Activated effector memory CD4-positive, alpha-beta T cell treated with anti-CD3 and anti-CD28 coated beads, Interleukin-2, amount 50 U/mL, for 16 hours (primary cell): ENCODE measurements around the gene CLIC6.

ENCODE experiments used
- DNase-seq: peaks from one replicate; pipeline ENCODE4 v3.0.0-alpha.2; 2020

CLIC6 gene

GRCh38 chr21:34668803-34669148 is at the start of gene CLIC6:
Gene CLIC6 (plus strand): TSS chr21:34668994. CDS start chr21:34669389, 395 bp downstream.
- DNase-seq = no peak

- no peak for DNase-seq
These were observed 48.7 kb upstream of the CLIC6 start for GRCh38 chr21:34619841-34620665.

DNA sequence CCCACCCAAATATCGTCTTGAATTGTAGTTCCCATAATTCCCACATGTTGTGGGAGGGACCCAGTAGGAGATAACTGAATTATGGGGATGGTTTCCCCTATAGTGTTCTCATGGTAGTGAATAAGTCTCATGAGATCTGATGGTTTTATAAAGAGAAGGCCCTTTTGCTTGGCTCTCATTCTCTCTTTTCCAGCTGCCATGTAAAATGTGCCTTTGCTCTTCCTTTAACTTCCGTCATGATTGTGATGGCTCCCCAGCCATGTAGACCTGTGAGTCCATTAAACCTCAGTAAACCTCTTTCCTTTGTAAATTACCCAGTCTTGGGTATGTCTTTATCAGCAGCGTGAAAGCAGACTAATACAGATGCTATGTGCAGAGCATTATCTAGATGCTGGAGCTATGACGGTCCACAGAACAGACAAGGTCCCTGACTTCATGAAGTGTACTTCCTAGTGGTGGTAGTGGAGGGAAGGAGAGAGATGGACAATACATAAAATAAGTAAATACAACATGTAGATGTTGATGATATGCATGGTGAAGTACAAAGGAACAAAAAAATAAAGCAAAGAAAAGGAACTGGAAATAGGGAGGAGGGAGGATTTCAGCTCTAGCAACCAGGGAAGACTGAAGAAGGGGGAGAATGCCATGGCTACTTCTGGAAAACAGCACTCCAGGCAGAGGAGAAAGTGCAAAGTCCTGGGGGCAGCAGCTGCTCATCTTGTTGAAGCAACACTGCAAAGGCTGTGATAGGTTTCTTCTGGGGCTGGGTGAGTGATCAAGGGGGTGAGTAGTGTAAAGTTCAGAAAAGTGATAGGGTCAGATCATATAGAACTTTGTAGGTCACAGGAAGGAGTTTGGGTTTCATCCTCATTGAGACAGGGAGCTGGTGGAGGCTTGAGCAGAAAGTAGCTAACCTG is 47.1 kb upstream of the CLIC6 start:
- no peak for DNase-seq

DNA sequence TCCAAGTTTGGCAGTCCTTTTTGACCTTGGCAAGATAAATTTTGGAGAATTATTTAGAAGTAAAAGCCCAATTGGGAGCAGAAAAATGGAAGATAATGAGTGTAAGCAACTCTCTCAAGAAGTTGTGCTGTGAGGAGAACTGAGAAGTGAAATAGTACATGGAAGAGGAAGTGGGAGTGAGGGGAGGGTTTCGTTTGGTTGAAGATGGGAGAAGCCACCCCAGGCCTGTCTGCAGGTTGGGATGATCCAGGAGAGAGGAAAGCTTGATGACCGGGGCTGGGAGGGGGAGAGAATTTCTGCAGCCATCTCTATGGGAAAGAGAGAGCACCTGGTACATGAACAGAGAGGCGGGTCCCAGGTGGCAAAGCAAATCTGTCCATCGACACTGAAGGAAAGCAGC is 45.3 kb upstream of the CLIC6 start:
- no peak for DNase-seq

GRCh38 chr21:34625030-34625593 is 43.7 kb upstream of the CLIC6 start:
- no peak for DNase-seq

DNA sequence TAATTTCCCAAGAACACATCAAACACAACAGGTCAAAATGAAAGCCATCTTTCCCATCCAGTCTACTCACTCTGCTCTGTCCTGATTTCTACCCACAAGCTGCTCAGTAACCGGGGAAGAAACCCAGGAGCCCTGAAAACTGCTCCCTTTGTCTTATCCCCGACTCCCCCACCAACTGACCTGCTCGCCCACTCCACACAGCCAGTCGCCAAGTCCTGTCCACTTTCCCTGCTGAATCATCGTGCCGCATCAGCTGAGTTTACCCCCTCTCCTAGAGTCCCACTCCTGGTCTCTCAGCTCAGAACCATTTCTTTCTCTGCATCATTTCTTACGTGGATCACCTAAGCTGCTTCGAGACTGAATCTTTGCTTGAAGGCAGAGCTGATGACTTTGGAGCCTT is 42.7 kb upstream of the CLIC6 start:
- DNase-seq = no peak

GRCh38 chr21:34630536-34631143 is 38.2 kb upstream of the CLIC6 start:
- no peak for DNase-seq

DNA sequence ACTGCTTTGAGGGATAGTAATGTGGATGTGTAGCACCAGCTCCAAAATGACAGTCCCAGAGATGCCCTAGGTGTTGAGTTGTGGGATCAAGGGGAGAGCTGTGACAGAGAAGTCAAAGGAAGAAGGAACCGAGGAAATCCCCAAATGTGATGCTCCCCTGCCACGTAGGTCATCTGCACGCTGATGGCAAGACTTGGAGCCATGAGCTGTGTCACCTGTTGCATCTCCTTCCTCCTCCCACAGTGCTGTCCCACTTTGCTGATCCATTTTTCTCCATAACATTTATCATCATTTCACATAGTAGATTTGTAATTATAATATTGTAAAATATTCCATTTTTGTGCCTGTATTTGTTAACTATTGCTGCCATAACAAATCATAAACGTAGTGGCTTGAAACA is 36.3 kb upstream of the CLIC6 start:
- DNase-seq = no peak

GRCh38 chr21:34635307-34635706 is 33.5 kb upstream of the CLIC6 start:
- no peak for DNase-seq

- no peak for DNase-seq
These were observed 31.8 kb upstream of the CLIC6 start for GRCh38 chr21:34636961-34637360.

DNA sequence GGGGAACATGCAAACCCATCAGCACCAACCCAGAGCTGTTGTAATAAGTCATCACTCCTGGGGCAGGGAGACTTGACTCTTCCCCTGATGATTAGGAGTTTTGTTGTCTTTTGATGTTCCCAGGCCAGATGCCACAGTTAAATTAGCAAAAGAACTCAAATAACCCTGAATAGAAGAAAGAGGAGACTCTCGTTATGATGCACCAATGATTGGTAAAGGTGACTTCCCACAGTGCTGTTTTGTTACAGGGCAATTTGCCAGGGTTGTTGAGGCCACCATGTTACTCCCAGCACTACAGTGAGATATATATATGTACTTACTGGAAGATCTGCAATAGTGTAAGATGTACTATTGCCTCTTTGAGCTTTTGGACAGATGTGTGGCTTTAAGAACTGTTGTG is 29.5 kb upstream of the CLIC6 start:
- DNase-seq = no peak

GRCh38 chr21:34639882-34640788 is 28.7 kb upstream of the CLIC6 start:
- peak; percentile 77 for DNase-seq

DNA sequence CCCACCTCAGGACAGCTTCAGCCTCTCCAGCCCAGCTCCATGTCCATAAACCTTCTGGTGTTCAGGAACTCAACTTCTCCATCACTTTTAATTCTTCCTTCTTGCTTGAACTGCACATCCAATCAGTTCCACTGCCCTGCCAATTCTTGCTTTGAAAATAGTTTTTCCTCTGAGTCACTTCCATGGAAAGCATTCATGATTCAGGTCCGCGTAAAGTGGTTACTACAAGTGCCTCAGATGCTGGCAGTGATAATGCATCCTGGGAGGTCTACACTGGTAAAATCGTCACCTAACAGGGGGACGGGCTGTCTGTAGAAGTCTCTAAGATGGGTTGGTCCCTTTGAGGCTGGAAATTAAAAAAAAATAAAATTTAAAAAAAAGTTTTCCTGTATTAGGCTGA is 27.9 kb upstream of the CLIC6 start:
- DNase-seq = no peak

DNA sequence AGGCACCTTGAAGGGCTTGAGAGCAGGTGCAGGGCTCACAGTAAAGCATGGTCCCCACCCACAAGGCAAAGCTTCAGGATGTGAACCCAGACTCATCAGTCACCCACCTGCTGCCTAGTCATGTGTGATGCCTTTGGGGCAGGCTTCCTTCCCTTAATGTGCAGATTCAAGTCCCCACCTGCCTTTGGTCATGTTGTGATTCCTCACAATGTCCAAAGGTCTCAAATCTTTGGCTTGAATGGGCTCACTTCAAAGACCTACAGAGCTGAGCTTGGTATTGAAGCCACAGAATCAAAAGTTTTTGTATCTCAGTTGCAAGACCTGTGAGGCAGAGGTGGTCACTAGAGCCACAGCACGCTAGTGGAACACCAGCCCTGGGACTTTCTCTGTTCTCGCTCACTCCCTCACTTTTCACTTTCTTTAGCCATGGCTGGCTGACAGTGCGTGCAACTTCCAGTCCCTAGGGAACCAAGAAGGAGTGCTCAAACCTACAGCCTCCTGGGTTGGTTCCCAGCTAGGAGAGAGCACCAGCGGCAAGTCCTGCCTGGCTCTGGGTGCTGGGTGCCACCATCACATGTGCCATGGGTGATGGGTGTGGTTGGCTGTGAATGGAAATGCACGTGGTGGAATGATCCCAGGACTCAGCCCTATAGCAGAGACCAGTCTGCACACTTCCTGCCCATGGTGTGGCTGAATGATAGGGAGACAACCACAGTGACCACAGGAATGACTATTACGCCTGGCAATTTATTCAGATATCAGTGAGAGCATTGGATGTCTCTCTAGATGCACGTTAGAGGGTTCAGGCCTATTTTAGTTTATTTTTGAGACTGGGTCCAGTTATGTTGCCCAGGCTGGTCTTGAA is 26.4 kb upstream of the CLIC6 start:
- no peak for DNase-seq

- no peak for DNase-seq
These were observed 24.0 kb upstream of the CLIC6 start for GRCh38 chr21:34644825-34645224.

DNA sequence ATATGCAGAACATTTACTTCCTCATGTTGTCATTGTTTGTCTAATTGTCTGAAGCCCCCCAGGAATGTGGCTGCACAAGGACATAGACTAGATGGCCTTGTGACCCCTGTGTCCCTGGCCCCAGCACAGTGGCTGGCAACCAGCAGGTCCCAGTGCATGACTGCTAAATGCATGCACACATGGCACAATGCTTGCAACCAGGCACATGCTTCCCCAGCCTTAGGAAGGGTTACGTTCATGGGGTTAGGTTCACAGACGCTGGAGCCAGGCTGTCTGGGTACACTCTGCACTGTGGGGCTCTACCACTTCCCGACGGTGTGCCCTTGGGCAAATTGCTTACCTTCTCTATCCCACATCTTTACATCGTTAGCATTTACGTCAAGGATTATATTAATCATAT is 21.2 kb upstream of the CLIC6 start:
- DNase-seq = no peak

DNA sequence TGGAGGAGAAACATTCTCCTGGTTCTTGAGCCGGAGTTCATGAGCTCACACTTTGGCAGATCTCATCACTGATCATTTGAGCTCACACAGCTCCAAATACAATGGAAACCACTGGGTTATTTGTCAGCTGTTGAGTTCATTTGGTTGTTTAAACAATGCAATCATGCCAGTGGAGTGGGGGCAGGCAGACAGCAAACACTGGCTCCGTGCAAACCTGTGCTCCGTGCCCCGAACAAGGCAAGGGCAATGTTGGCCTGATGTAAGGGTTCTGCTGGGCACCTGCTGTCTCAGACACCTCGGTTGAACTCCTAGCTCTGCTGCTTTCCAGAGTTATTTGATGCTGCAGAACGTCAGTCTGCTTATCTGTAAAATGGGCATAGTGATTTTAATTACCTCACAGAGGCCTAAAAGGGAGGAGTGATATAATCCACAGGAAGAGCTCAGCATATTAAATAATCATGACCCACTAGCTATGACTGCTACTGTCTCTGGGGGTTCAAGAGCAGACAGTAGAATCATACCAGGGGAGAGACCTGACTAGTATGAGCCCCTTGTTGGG is 20.0 kb upstream of the CLIC6 start:
- DNase-seq = no peak

DNA sequence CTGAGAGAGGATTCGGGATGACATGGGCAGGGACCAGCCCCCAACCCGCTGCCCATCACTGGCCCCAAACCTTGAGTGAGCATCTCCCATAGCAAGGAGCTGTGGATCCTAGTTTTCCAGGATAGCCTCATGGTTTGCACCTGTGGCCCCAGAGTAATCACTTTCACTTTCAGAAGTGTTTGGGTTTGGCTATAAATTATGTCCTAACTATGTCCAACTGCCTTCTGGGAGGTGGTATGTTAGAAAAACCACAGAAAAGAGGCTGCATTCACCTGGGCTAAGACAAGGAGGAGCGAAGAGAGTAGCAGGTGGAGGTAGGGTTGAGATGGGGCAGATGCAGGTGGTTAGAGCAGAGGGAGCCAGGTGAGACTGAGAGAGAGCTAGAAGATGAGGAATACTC is 19.4 kb upstream of the CLIC6 start:
- DNase-seq = no peak

GRCh38 chr21:34650861-34651431 is 17.8 kb upstream of the CLIC6 start:
- no peak for DNase-seq

DNA sequence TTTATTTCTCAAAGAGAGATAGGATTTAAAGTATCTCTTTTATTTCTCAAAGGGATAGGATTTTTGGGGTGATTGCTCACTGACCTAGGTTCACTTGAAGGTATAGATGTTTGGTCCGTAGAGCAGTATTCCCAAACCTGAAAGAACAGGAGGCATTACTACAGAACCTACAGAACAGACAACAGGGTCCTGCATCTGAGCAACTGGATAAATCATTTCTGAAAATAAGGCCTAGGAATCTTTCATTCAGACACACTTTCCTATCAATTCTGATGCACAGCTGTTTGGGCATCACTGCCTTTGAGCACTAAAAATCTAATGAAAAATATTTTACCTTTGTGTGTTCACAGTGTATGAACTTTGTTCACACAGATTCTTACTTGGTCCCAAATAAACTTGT is 17.2 kb upstream of the CLIC6 start:
- no peak for DNase-seq

- DNase-seq = no peak
These were observed 15.3 kb upstream of the CLIC6 start for GRCh38 chr21:34653522-34653921.
